ENCODE results near the gene MANBA. TPM values are rescaled to one million over a fixed set of nuclear protein-coding genes. Genes with fewer than 3 reads are reported as not detected.

Gene MANBA
- total RNA-seq, 1 donor from 2014 or later = 30.3 TPM

GRCh38 chr4:102678107-102678506, 82.7 kb downstream of the MANBA start:
- Histone ChIP-seq H3K27me3 (ENCODE audit: low read depth) (no peaks in the 10 kb centered on the region), H3K4me1 (peaks cover 16% of the 10 kb centered on the region), H3K36me3 (peaks cover 12% of the 10 kb centered on the region), H3K27ac (replicated peaks) (no peak overlapping the region), H3K4me3 (no peak overlapping the region), H3K9me3 (replicated peaks) (no peaks in the 10 kb centered on the region)
- no peak for DNase-seq
- intact Hi-C loops (cut with micrococcal nuclease) = no loop called here
- TF ChIP-seq, protein P1, sequence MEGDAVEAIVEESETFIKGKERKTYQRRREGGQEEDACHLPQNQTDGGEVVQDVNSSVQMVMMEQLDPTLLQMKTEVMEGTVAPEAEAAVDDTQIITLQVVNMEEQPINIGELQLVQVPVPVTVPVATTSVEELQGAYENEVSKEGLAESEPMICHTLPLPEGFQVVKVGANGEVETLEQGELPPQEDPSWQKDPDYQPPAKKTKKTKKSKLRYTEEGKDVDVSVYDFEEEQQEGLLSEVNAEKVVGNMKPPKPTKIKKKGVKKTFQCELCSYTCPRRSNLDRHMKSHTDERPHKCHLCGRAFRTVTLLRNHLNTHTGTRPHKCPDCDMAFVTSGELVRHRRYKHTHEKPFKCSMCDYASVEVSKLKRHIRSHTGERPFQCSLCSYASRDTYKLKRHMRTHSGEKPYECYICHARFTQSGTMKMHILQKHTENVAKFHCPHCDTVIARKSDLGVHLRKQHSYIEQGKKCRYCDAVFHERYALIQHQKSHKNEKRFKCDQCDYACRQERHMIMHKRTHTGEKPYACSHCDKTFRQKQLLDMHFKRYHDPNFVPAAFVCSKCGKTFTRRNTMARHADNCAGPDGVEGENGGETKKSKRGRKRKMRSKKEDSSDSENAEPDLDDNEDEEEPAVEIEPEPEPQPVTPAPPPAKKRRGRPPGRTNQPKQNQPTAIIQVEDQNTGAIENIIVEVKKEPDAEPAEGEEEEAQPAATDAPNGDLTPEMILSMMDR (IDR thresholded peaks at IDR 0.05; ENCODE audit: borderline replicate concordance) = no peak

- H3K36me3 ChIP-seq = peaks cover 7% of the 10 kb centered on the region
- H3K4me3 ChIP-seq = no peak overlapping the region
- no peaks in the 10 kb centered on the region for H3K9me3 ChIP-seq (replicated peaks)
- no peaks in the 10 kb centered on the region for H3K27me3 ChIP-seq (ENCODE audit: low read depth)
- peaks cover 20% of the 10 kb centered on the region for H3K4me1 ChIP-seq
- peak overlapping the region; percentile 33 for H3K27ac ChIP-seq (replicated peaks)
- intact Hi-C loops (cut with micrococcal nuclease) = no loop called here
- DNase-seq = no peak
- TF ChIP-seq, protein P1 (IDR thresholded peaks at IDR 0.05; ENCODE audit: borderline replicate concordance) = no peak
These were observed 85.6 kb downstream of the MANBA start for GRCh38 chr4:102675141-102675540.

GRCh38 chr4:102667001-102667400, 93.8 kb downstream of the MANBA start:
- peaks cover 45% of the 10 kb centered on the region for H3K36me3 ChIP-seq
- intact Hi-C loops (cut with micrococcal nuclease) = no loop called here
- TF ChIP-seq, protein P1 (IDR thresholded peaks at IDR 0.05; ENCODE audit: borderline replicate concordance) = no peak

GRCh38 chr4:102665527-102665926, 95.2 kb downstream of the MANBA start:
- no peaks in the 10 kb centered on the region for H3K27me3 ChIP-seq (ENCODE audit: low read depth)
- intact Hi-C loops (cut with micrococcal nuclease) = no loop called here
- H3K4me3 ChIP-seq = no peak overlapping the region
- no peak overlapping the region for H3K27ac ChIP-seq (replicated peaks)
- TF ChIP-seq, protein P1 (IDR thresholded peaks at IDR 0.05; ENCODE audit: borderline replicate concordance) = no peak
- H3K9me3 ChIP-seq (replicated peaks) = no peaks in the 10 kb centered on the region
- DNase-seq = no peak
- H3K4me1 ChIP-seq = peaks cover 13% of the 10 kb centered on the region
- peaks cover 42% of the 10 kb centered on the region for H3K36me3 ChIP-seq

More at GRCh38 chr4:102667001-102667400, 93.8 kb downstream of the MANBA start:
- Histone ChIP-seq H3K4me1 (peaks cover 13% of the 10 kb centered on the region), H3K9me3 (replicated peaks) (no peaks in the 10 kb centered on the region), H3K4me3 (no peak overlapping the region), H3K27ac (replicated peaks) (no peak overlapping the region), H3K27me3 (ENCODE audit: low read depth) (no peaks in the 10 kb centered on the region)
- no peak for DNase-seq

DNA sequence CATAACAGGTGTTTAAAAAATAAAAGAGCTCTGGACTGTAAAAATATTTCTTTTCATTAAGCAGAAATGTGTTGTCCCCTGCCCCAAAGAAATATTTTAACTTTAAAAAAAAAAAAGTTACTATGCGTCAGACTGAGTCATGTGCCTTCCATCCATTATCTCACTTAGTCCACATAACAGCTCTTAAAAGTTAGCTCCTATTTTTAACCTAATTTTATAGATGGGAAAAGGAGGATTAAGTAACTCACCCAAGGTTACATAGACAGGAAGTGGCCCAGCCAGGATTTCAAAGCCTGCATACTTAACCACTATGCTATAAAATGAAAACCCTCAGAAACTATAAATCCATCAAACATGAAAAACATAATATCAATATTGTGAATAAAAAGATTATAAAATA, 97.7 kb downstream of the MANBA start:
- Histone ChIP-seq H3K27ac (replicated peaks) (no peak overlapping the region), H3K36me3 (peaks cover 28% of the 10 kb centered on the region), H3K4me1 (peaks cover 9% of the 10 kb centered on the region), H3K27me3 (ENCODE audit: low read depth) (no peaks in the 10 kb centered on the region), H3K9me3 (replicated peaks) (no peaks in the 10 kb centered on the region), H3K4me3 (no peak overlapping the region)
- intact Hi-C loops (cut with micrococcal nuclease) = no loop called here
- no peak for DNase-seq
- TF ChIP-seq, protein P1 (IDR thresholded peaks at IDR 0.05; ENCODE audit: borderline replicate concordance) = no peak

All from left ventricle myocardium inferior (tissue), 1 donor.